Loucy (cell line): ENCODE data around the gene PFKL.

Experiments used
- CTCF ChIP-seq: fragments of 200-600 bp; sonication (generic); conservative IDR thresholded peaks from 2 replicates; pipeline ENCODE4 v1.5.1; 2014; ENCODE audit warnings: mild to moderate bottlenecking, antibody characterized with exemption, low read length
- EZH2phosphoT487 ChIP-seq: fragments of 200-600 bp; IDR thresholded peaks from 2 replicates; pipeline ENCODE4 v1.6.1; 2018; ENCODE audit warnings: antibody characterized with exemption, mild to moderate bottlenecking, moderate library complexity, borderline replicate concordance

- TF ChIP-seq EZH2phosphoT487 = no peak
- TF ChIP-seq CTCF = peak; percentile 76
Observed at GRCh38 chr21:44297525-44298290, 2.1 kb upstream of the PFKL start.
